ENCODE data around the gene EFNB2.

Gene EFNB2

DNA sequence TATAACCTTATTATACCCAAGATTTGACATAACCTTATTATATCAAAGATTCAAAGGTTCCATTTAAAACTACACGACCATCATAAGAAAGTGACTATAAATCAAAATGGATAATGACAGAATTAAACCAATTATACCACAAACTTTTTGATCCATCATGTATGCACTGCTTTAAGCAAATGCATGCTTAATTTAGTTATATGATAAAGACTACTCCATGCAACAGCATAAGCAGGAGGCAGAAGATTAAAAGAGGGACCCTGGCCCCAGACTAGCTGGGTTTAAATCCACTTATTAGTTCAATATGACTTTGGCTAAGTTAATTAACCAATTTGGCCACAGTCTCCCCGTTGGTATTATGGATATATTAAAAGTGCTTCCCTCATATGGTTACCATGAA lies 11.4 kb downstream of the EFNB2 start:
- DNase-seq: no peak

DNA sequence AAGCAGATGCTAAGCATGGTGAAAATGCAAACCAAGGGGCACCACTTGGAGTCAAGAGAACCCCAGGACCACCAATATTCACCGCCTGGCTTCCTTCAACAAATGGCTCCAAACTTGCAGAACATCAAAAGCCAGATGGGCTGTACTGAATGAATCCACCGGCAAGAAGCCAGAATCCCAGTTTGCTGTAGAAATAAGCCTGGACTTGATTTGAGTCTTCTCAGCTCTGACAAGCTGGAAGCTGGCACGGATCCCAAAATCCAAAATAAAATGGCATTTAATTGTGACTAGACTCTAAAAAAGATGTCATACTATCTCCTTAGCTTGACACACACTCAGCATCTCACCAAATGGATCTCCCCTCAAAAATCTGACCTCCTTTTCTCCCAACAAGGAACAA lies 11.9 kb downstream of the EFNB2 start:
- no peak for DNase-seq

DNA sequence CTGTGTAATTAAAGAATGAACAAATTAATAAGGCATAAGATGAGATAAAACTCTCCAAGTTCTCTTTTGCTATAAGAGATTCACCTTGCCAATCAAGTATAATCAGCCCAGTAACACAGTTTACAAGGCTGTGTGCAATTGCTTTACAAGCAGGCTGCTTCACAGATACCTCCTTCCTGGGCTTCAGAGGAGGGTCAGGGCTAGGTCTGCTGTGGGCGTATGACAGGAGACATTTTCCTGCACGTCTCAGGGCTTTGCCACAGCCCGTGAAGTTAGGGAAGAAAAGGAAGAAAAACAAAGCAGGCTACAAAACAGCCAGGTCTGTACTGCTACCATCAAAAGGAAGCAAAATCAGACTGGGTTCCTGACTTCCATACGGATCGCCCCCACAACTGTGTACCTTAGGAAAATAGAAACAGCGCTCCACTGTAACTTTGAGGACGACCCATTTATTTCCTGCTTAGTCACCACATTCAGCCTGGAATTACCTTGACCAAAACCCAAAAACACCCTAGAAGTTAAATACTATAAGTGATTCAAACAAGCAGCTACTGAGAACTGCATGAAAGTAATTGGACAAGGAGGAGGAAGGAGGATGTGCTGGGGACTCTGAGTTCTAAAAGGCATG lies 12.4 kb downstream of the EFNB2 start:
- no peak for DNase-seq

DNA sequence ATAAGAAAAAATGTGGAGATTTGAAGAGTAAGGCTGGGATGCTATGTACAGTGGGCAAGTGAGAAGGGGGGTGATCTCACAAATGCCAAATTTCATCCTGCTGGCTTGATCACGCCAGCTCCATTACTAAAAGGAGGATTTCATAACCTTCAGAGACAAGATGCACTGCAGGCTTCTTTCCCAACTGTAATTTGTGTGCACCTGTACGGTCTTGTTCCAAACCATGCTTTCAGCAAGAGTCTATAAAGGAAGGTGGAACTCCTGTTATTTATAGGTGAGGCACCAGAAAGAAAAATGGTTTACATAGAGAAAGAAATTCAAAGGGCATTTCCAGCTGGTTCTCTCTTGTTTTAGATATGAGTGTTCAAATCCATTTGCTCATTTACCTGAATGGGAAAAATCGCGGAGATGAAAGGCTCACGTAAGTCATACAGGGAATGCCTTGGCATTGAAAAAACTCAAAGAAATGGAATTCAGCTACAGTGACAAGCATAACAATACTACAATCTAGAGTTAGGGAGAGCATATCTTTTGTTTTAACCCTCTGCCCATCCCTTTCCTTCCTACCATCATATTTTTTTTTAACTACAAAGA lies 13.3 kb downstream of the EFNB2 start:
- no peak for DNase-seq

DNA sequence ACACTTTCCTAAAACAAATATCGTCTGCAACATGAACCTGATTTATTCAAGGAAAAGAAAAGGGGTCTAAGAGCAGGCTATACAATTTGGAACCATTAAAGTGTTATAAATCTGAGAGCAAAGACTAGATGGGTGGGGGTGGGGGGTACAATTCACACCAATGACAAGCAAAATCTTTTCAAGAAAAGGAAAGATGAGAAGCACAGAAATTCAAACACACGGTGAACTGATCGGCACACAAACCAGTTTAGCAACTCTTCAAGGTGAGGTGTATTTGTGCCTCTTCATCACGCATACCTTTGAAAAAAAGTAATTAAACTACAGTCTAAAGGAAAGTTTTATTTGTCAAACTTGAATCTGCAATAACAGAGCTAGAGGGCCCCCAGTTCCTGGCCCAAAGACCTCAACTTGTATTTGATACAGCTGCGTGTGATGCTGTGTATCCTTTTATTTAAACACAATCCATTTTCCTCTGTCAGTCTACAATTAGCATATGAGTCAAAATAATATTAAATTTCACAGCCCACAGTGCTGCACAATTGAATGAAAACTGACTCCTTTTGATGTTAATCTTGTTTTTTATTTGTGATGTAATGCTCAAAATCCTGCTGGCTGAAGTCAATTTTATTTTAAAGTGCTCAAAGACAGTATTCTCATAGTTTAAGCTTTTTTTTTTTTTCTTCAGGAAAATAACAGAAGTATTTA lies 14.2 kb downstream of the EFNB2 start:
- DNase-seq: no peak

DNA sequence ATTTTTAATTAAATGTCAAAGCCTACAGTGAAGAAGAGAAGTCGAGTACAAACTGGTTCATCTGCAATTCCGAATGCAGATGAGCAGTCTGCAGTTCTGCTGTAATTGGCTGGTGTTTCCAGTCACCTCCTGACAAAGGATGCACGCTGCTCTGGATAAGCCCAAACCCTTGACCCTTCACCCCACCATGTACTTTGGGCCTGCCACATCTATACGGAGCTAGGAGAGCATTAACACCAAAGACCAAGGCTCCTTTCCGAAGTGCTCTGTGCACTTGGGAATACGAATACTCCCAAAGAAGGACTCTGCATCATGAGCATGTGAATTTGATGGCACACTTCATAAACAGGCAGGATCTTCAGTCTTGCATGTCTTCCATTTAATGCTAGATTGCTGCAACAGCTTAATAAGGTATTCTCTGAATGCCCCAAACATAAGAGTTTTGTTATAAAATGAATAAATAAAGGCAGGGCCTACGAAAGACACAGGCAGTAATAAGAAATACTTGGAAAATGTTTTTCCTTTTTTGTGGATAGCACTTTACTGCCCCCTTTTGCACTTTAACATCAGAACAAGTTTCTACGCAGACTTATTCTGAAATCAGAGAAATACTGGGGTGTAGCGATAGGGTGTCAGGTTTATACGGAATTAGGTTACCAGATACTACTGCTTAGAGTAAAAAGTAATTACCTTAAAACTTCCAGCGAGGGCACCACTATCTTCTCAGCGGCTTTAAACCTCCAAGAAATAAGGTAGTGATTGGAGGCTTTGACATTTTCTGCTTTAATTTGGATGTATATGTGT lies 15.0 kb downstream of the EFNB2 start:
- no peak for DNase-seq

DNA sequence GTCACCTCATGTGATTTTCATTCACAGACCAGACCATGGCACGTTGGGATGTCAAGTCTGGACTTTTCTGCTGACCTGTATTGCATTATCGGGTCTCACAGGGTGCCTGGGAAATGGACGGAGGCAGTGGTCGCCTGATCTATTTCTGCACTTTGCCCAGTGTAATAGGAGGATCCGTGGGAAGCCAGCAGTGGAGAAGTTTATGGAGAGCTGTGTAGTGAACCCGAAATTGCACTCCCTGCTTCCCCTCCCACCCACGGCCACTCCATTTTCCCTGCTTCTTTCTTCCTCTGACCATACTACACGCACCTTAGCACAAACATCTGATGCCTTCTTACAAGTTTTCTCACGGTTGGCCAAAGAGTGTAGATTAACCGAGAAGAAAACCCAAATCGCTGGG lies 16.9 kb downstream of the EFNB2 start:
- DNase-seq: no peak

DNA sequence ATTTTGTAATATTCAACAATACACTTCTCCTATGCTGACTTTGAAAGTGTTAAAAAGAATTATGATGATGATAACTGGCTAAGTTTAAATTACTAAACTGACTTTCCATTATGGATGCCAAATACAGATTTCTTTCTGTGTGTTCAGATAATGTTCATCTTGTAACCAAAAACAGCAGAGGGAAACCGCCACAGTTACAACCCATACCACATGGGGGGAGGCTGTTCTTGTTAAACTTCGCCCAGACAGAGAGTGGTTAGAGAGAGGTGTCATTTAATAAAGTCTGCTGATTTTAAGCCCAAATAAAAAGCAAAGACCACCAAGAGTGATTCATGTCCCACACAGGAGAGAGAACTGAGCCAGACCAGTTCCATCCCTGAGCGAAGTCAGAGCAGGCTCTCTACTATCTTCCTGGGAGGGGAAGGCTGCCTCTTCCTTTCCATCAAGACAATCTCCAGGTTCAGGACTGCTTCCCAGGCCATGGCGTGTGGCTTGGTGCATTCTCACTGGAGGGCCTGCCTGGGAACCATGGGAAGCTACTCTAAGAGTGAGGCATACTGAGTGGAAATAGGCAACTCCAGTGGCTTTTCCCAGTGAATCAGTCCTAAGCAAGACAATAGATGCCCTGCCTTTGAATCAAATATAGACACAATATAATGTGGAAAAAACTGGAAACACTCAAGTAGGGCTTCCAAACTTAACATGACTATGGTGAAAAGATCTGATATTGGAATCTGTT lies 18.2 kb downstream of the EFNB2 start:
- no peak for DNase-seq

DNA sequence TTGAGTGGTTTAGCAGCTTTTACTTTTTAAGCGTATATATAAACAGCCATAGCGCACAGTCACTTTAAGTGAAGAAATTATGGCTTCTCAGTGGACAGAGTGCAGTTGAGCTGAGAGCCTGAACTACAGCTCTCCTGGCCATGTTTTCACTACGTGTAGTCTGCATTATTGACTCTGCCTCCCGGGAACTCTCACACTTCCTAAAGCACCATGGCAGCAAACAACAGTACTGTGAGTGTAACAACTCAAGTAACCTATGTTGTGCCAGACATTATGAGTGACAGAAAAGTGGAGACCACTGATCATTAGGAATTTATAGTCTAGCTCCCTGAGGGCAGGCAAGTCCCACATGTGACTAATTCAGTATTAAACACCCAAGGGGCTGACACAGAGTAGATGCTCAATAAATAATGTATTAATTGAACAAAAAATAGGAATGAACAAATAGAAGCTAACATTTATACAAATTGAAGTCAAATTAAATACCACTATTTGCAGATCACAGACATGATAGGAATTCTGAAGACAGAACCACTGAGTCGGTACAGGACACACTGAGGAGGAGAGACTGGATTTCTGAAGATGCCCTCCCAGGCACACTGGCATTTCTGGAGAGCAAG lies 19.7 kb downstream of the EFNB2 start:
- DNase-seq: no peak

DNA sequence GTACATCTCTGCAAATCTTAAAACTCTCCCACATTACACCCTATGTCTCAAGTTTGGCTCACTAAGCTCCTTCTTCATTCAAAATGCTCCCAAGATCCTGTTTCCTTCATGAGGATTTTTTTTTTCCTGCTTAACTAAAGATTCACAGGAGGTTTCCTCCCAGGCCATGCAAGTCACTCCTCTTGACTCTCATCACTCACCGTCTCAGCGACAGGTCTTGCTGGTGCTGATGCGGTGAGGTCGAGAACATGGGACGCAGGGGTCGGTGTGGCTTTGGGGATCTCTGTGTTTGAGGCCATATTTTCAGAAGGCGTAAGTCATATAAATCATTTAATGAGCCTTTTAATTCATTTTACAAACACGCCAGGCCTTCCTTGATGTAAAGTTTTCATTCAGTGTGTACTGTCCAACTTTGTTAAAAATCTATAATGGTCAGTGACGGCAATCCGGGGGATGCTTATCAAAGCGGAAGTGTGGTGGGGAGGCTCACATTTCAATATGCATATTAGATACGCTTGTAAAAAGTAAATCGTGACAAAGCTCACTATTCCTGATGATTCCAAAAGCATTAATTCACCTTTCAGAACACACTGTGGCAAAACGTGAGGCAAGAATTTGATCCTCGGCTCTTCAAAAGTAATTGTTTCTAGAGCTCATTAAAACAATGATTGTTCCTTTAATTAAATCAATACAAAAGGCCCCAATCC lies 20.4 kb downstream of the EFNB2 start:
- no peak for DNase-seq

DNA sequence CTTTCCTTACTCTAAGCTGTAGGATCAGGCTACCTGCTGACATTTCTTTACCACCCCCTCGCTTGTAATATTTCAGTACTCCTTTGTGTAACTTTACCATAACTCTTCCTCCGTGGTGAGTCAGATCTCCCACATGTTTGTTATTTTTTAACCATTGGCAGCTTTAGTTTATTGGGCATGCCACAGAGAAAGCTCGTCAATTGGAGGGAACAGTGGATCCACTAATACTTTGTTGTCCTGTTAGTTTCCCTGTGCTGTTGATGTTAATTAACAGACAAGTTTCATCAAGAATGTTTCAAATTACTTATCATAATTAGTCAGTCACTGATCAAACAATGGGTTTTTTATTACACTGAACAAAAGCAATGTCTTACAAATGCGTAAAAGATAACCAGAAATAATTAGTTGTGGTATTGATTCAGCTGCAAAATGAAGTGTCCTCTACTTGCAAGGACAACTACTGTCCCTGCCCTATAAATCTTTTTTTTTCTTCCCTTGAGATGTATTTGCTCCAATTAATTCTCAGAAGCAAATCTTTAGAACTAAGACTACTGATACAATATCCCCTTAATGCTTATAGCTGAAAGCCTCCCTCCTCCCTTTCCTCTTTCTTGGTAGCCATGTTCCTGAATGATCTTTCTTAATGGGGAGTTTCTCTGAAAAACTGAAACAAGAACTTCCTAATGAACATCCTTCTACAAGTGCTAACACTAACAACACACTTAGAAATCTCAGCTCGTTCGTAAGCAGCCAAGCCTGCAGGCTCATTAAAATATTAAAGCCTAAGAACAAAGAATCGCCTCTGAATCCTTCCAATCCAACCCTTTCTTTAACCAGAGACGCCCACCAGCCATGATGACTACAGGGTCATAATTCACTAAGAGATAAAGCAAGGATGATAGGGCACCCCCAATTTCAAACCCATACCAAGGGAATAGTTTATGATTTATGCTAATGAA lies 22.2 kb downstream of the EFNB2 start:
- no peak for DNase-seq

DNA sequence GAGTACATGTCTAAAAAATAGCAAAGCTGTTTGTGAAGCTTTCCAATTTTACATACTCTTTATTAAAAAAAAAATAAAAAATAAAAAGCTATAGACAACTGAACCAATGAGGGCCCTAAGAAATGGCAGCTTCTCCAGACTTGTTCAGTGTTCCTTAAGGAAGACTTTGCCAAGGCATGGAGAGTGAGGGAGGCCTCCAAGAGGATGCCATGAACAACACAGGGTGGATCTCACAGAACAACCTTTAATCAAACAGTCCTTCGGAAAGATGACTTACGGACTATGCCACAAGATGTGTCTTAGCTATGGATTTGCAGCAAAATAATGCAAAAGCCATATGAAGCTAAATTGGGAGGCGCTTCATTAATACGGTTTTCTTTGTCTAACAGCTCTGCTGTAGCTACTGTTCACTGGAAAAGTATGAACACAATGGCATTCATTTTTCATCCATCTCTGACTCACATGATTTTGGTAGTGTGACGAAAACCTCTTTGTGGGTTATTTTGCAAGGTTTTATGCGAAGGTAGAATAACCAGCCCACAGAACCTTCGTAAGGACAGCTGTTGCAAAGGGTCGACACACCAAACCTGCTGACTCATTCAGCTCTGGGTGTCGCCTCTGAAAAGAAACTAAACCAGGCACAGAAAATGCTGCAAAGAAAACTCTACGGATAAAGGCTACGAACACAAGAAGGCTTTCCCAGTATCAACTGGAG lies 27.7 kb downstream of the EFNB2 start:
- DNase-seq: no peak

DNA sequence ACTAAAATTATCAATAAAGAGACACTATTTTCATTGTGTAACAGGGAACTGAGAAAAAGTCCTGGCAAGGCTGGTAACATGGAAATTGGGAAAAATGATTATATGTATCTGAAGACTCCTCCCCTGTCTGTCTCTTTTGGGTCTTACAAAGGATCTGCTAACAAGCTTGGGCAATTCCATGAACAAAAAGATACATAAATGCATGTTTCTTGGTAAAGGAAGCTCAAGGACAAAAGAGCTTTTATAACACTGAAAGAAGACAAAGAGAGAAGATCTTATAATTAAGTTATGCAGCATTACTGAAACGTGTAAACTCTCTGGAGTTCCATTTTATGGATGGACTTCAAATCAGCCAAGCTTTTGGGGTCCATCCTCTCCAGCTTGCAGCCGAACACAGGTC lies 29.2 kb downstream of the EFNB2 start:
- no peak for DNase-seq

DNA sequence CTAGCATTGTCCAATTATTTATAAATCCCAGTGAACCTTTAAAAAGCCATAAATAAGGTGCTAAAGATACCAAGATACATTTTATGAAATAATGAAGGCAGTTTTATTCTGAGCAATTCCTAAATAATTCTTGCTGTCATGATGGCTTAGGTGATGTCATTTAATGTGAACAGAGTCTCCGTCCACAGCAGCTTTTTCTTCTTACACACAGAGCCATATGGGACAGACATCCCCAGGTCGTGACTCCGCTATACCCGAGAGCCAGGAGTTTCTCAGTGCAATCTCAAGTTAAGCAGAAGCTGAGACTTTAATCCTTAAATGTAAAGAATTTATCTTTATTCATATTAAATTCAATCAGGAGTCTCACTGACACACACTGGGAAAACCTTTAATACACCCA lies 29.7 kb downstream of the EFNB2 start:
- DNase-seq: no peak

DNA sequence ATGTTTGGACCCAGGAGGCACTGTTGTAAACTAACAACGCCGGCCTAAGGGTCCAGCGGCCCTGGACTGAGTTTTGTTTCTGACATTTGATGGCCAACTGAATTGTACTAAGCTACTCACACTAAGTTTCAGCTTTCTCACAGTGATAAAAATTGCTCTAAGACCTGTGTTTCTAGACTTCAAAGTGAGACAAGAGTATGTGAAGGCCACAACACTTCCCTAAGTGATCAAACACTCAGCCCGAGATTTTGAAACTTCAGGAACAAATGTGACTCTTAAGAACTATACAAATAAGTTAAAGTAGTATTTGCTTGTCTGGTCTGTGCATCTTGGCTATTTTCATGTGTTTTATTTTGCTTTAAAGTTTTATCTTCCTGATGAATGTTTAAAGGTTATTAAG lies 30.2 kb downstream of the EFNB2 start:
- DNase-seq: no peak

DNA sequence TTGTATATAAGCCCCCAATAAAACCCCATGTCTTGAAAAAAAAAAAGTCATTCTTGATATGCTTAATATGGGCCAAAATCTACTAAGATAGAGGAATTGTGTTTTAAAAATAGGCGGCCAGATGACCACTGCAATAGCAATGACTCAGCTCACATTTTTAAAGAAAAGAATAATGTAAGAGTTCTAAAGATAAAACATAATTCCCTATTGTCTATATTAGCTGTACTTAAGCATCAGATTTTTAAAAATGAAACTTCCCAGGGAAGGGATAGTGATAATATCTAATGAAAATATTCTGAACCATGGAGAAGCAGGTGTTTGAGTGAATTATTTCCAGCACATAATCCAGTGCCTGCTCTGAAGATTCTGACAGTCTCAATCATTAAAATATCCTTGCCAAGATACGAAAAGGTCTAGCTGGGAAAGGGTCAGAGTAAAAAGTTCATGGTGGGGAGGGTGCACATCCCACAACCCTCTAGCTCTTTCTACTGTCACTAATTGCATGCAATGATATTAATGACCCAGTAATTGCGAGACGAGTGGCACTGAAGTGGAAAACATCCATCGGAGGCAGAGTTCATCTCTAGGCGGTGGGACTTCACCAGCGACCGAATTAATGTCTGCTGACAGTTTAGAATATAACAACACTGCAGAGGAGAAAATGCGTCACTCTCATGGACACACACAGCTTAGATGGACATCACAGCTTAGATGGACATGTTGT lies 31.6 kb downstream of the EFNB2 start:
- DNase-seq: no peak

DNA sequence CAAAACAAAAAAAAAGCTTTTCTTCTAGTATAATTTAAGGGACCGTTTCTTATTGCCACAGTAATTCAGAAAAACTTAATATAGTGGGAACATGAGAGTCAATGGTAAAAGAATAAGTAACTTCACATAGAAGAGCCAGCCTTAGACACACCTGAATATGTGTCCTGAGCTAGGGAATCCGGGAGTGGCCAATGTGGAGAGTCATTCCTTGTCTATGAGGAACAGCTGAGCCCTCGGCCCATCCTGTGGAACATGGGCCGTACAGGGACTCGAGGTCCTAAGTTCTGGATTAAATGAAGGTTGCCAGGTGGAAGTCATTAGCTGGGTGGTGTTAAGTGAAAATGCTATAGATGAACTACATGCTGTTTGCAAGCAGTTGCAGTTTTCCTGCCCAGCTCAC lies 32.2 kb downstream of the EFNB2 start:
- no peak for DNase-seq

DNA sequence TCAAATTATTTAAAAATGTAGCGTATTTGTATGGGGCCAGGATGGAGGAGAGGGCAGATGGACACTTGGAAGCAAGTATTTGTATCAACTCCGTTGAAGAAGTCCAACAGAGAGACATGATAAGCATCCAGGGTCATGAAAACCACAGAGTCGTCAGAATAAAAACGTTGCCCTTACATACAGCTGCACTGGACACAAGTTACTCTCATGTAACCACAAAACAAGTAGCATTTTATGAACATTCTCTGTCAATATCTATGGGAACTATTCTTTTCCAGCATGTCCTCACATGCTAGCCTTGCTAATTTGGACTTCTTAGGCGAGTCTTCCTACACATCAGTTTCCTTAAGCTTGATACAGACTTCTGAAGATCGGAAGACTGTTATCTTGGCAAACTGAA lies 35.0 kb downstream of the EFNB2 start:
- DNase-seq: no peak

DNA sequence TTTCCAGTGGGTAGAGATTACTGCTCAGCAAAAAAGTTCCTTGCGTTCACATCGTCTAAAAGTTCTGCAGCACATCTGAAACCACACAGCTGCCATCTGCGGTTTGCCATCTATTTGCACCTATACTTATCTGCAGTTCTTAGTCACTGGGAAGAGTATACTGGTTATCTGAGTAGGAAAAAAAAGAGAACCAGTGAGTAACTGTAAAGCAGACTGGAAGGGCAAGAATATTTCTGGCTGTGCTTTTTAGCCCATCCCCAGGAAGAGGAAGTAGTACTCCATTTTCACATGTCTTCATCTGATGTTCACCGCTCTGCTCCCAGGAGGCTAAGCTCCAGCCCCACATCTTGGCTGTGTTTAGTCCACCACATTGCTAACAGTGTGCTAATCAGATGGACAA lies 35.6 kb downstream of the EFNB2 start:
- no peak for DNase-seq
